Measurements from ENCODE around the gene TACO1. TPM values are rescaled to one million over a fixed set of nuclear protein-coding genes. Genes with fewer than 3 reads are reported as not detected.

The TACO1 gene
- total and polyA plus RNA-seq, 4 donors: 11.1 to 20.7 (median 17.5) TPM

GRCh38 chr17:63641692-63642448 lies 41.2 kb downstream of the TACO1 start:
- no peak overlapping the region for H3K4me3 ChIP-seq
- WGBS, 2 donors: 46 to 81% methylated on average over 4 of the region's 4 CpGs
- H3K36me3 ChIP-seq (ENCODE audit: control insufficient read depth in 4 of 4, insufficient read depth in 4 of 4, low read length in 4 of 4): peaks cover 5 to 23% (median 13%) of the 10 kb centered on the region in 4 donors
- ATAC-seq (ENCODE audit: insufficient read depth, low FRiP score) (peak; percentile 71), DNase-seq (peak in 2 of 3 donors; percentile 20 to 22)
- TF ChIP-seq CTCF (IDR thresholded peaks at IDR 0.05; ENCODE audit: control extremely low read depth, extremely low read depth): no peak
- H3K4me1 ChIP-seq (ENCODE audit: control insufficient read depth in 5 of 5, insufficient read depth in 5 of 5, low read length in 5 of 5): peaks cover 0 to 13% (median 0%) of the 10 kb centered on the region in 5 donors
- peaks cover 0 to 3% (median 0%) of the 10 kb centered on the region in 4 donors for H3K9me3 ChIP-seq (ENCODE audit: control insufficient read depth in 4 of 4, insufficient read depth in 3 of 4, low read length in 3 of 4)
- no peaks in the 10 kb centered on the region for H3K27me3 ChIP-seq (ENCODE audit: control insufficient read depth in 3 of 3, insufficient read depth in 3 of 3, low read length in 2 of 3)
- no peak overlapping the region for H3K9ac ChIP-seq (ENCODE audit: insufficient read depth in 1 of 2, low read length in 2 of 2)
- H3K27ac ChIP-seq (ENCODE audit: low read depth in 1 of 2, low read length in 1 of 2): no peak overlapping the region

GRCh38 chr17:63644846-63645245 lies 44.2 kb downstream of the TACO1 start:
- no peak for TF ChIP-seq CTCF (IDR thresholded peaks at IDR 0.05; ENCODE audit: control extremely low read depth, extremely low read depth)
- Histone ChIP-seq H3K9ac (ENCODE audit: insufficient read depth in 1 of 2, low read length in 2 of 2) (no peak overlapping the region), H3K27me3 (ENCODE audit: control insufficient read depth in 3 of 3, insufficient read depth in 3 of 3, low read length in 2 of 3) (no peaks in the 10 kb centered on the region), H3K4me1 (ENCODE audit: control insufficient read depth in 5 of 5, insufficient read depth in 5 of 5, low read length in 5 of 5) (peaks cover 0 to 13% (median 7%) of the 10 kb centered on the region in 5 donors), H3K36me3 (ENCODE audit: control insufficient read depth in 4 of 4, insufficient read depth in 4 of 4, low read length in 4 of 4) (peaks cover 12 to 17% (median 14%) of the 10 kb centered on the region in 4 donors), H3K9me3 (ENCODE audit: control insufficient read depth in 4 of 4, insufficient read depth in 3 of 4, low read length in 3 of 4) (peaks cover 0 to 3% (median 0%) of the 10 kb centered on the region in 4 donors), H3K4me3 (no peak overlapping the region), H3K27ac (ENCODE audit: low read depth in 1 of 2, low read length in 1 of 2) (peak overlapping the region in 1 of 2 donors; percentile 74)
- DNase-seq (no peak), ATAC-seq (ENCODE audit: insufficient read depth, low FRiP score) (no peak)
- WGBS, 2 donors: 85 to 91% methylated on average over 7 of the region's 7 CpGs

DNA sequence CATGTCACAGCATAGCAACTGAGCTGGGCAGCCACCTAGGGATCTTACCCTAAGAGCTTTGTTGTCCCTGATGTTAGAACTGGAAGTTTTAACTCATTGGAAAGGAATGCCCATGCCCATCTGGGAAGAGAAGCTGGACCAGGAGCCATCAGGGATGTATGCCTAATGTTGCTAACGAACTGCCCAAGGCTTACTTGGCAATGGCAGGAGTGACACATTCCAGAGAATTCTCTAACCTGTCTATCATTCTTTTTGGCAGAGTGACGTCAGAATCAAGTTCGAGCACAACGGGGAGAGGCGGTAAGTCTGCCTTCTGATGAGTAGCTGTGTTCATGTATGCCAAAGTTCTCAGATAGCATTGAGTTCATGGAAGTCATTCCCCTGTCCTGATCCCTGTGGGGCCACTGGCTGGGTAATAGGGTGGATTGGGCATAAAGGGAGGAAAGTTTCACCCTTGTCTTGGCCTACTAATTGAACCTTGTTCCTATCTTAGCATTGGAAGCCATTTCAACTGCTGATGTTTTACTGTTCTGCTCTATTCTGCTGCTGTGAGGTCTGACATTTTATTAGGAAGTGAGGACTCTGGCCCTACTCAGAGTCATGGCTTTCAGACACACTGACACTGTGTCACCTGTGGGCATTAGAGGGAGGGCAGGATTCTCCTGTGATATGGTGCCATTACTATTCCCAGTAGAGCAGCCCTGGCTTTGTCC lies 45.2 kb downstream of the TACO1 start:
- 81 to 87% methylated on average over 5 of the region's 5 CpGs for WGBS, 2 donors
- Histone ChIP-seq H3K4me1 (ENCODE audit: control insufficient read depth in 5 of 5, insufficient read depth in 5 of 5, low read length in 5 of 5) (peaks cover 0 to 13% (median 7%) of the 10 kb centered on the region in 5 donors), H3K27me3 (ENCODE audit: control insufficient read depth in 3 of 3, insufficient read depth in 3 of 3, low read length in 2 of 3) (no peaks in the 10 kb centered on the region), H3K9ac (ENCODE audit: insufficient read depth in 1 of 2, low read length in 2 of 2) (no peak overlapping the region), H3K27ac (ENCODE audit: low read depth in 1 of 2, low read length in 1 of 2) (peak overlapping the region; percentile 74 to 85), H3K9me3 (ENCODE audit: control insufficient read depth in 4 of 4, insufficient read depth in 3 of 4, low read length in 3 of 4) (peaks cover 0 to 3% (median 0%) of the 10 kb centered on the region in 4 donors), H3K4me3 (no peak overlapping the region), H3K36me3 (ENCODE audit: control insufficient read depth in 4 of 4, insufficient read depth in 4 of 4, low read length in 4 of 4) (peaks cover 12 to 17% (median 14%) of the 10 kb centered on the region in 4 donors)
- no peak for TF ChIP-seq CTCF (IDR thresholded peaks at IDR 0.05; ENCODE audit: control extremely low read depth, extremely low read depth)
- no peak for DNase-seq
- ATAC-seq (ENCODE audit: insufficient read depth, low FRiP score): no peak
